ENCODE data around the gene ST6GALNAC3.
"Not testable (repeated sequence)": the region's sequence is repeated elsewhere in the genome, so short reads cannot be mapped to it uniquely, and the experiment has no call there.

The ST6GALNAC3 gene

GRCh38 chr1:76229279-76230005, 154.9 kb downstream of the ST6GALNAC3 start:
- Histone ChIP-seq H3K27ac (no peak overlapping the region), H3K4me3 (no peak overlapping the region)

GRCh38 chr1:76230842-76231281, 156.3 kb downstream of the ST6GALNAC3 start:
- no peak overlapping the region for H3K27ac ChIP-seq
- H3K4me3 ChIP-seq, result no peak overlapping the region

- H3K27ac ChIP-seq, result no peak overlapping the region
Observed at GRCh38 chr1:76231320-76231719, 156.8 kb downstream of the ST6GALNAC3 start.

GRCh38 chr1:76232666-76233065, 158.1 kb downstream of the ST6GALNAC3 start:
- no peak overlapping the region for H3K27ac ChIP-seq
- no peak overlapping the region for H3K4me3 ChIP-seq

More at GRCh38 chr1:76231320-76231719, 156.8 kb downstream of the ST6GALNAC3 start:
- H3K4me3 ChIP-seq, result no peak overlapping the region

GRCh38 chr1:76234061-76234460, 159.5 kb downstream of the ST6GALNAC3 start:
- H3K4me3 ChIP-seq, result no peak overlapping the region
- H3K27ac ChIP-seq, result no peak overlapping the region

- no peak overlapping the region for H3K4me3 ChIP-seq
- no peak overlapping the region for H3K27ac ChIP-seq
Observed at GRCh38 chr1:76237211-76237610, 162.7 kb downstream of the ST6GALNAC3 start.

- no peak overlapping the region for H3K27ac ChIP-seq
- no peak overlapping the region for H3K4me3 ChIP-seq
Observed at GRCh38 chr1:76238094-76238628, 163.6 kb downstream of the ST6GALNAC3 start.

GRCh38 chr1:76239470-76239918, 164.9 kb downstream of the ST6GALNAC3 start:
- Histone ChIP-seq H3K27ac (no peak overlapping the region), H3K4me3 (no peak overlapping the region)

GRCh38 chr1:76240316-76240715, 165.8 kb downstream of the ST6GALNAC3 start:
- Histone ChIP-seq H3K4me3 (no peak overlapping the region), H3K27ac (no peak overlapping the region)

GRCh38 chr1:76242587-76242986, 168.0 kb downstream of the ST6GALNAC3 start:
- H3K4me3 ChIP-seq, H3K27ac ChIP-seq: not testable (repeated sequence)

GRCh38 chr1:76247261-76247852, 172.8 kb downstream of the ST6GALNAC3 start:
- Histone ChIP-seq H3K4me3 (no peak overlapping the region), H3K27ac (no peak overlapping the region)

GRCh38 chr1:76250271-76250670, 175.7 kb downstream of the ST6GALNAC3 start:
- peak overlapping the region in 2 of 21 experiments; percentile 8 to 32 for H3K27ac ChIP-seq

GRCh38 chr1:76252431-76252830, 177.9 kb downstream of the ST6GALNAC3 start:
- Histone ChIP-seq H3K4me3 (no peak overlapping the region), H3K27ac (no peak overlapping the region)

More at GRCh38 chr1:76250271-76250670, 175.7 kb downstream of the ST6GALNAC3 start:
- no peak overlapping the region for H3K4me3 ChIP-seq

- Histone ChIP-seq H3K27ac (peak overlapping the region in 6 of 21 experiments; percentile 22 to 73 (median 56)), H3K4me3 (no peak overlapping the region)
Observed at GRCh38 chr1:76254104-76255030, 179.8 kb downstream of the ST6GALNAC3 start.

GRCh38 chr1:76256289-76257223, 182.0 kb downstream of the ST6GALNAC3 start:
- Histone ChIP-seq H3K4me3 (no peak overlapping the region), H3K27ac (peak overlapping the region in 1 of 21 experiments; percentile 24)

- H3K27ac ChIP-seq, result no peak overlapping the region
- no peak overlapping the region for H3K4me3 ChIP-seq
Observed at GRCh38 chr1:76257823-76258222, 183.3 kb downstream of the ST6GALNAC3 start.

GRCh38 chr1:76259270-76259669, 184.7 kb downstream of the ST6GALNAC3 start:
- no peak overlapping the region for H3K27ac ChIP-seq

GRCh38 chr1:76260279-76260678, 185.7 kb downstream of the ST6GALNAC3 start:
- no peak overlapping the region for H3K4me3 ChIP-seq
- no peak overlapping the region for H3K27ac ChIP-seq

More at GRCh38 chr1:76259270-76259669, 184.7 kb downstream of the ST6GALNAC3 start:
- H3K4me3 ChIP-seq, result no peak overlapping the region

GRCh38 chr1:76262601-76263000, 188.1 kb downstream of the ST6GALNAC3 start:
- Histone ChIP-seq H3K4me3 (no peak overlapping the region), H3K27ac (no peak overlapping the region)

Measured in skin epidermis (tissue), 12 donors.